Pancreas (tissue), 10 donors: ENCODE data around the gene RIN3. TPM values are rescaled to one million over a fixed set of nuclear protein-coding genes. Genes with fewer than 3 reads are reported as not detected.

Source experiments
- ATAC-seq, 4 donors: fragments of 200-7000 bp; cut with Tn5 transposase; one replicate each; pipeline versions ENCODE4 v1.8.0 to v1.9.1; 2020; ENCODE audit warnings: mild to moderate bottlenecking in 4 of 4, moderate library complexity in 4 of 4
- DNase-seq, 6 donors: peaks; one replicate each; pipeline ENCODE4 v3.0.0-alpha.2; 2020
- FAIRE-seq: peaks from 2 replicates; lab custom pipeline; 2012; peaks lifted over from hg19 to GRCh38; lab: Jason Lieb, UNC
- H3K27ac ChIP-seq, 4 donors: fragments of 200-600 bp; sonication (generic); 1 replicate in 3 of 4; 2 replicates in 1 of 4; pipeline versions ENCODE4 v1.5.0 to v1.8.0; 2020
- H3K27me3 ChIP-seq, 4 donors: fragments of 200-600 bp; one replicate each; pipeline ENCODE4 v1.8.0; 2021
- H3K36me3 ChIP-seq, 3 donors: fragments of 200-600 bp; sonication (generic) in 1 of 3; one replicate each; pipeline versions ENCODE4 v1.5.0 to v1.8.0; 2020 to 2021
- H3K4me1 ChIP-seq, 3 donors: fragments of 200-600 bp; one replicate each; pipeline ENCODE4 v1.8.0; 2021
- H3K4me3 ChIP-seq, 4 donors: fragments of 200-600 bp; sonication (generic) in 2 of 4; one replicate each; pipeline versions ENCODE4 v1.5.0 to v1.8.0; 2020 to 2021
- H3K9me3 ChIP-seq, 4 donors: fragments of 200-600 bp; one replicate each; pipeline ENCODE4 v1.8.0; 2021
- WGBS, 2 donors: extraction: QIAGEN DNeasy Blood & Tissue Kit; methylation state at CpG; one replicate each; pipeline ENCODE4 v1.1.7; 2013; 5-methylcytosine and 5-hydroxymethylcytosine counted together
- intact Hi-C, 3 donors: fragments of 100-400 bp; cut with DNase I; formaldehyde crosslinking; loops; one replicate each; pipeline versions ENCODE4 v1.11.1 to v1.14.2; 2022
- polyA plus RNA-seq, 2 donors: library from polyadenylated mRNA; stranded (reverse); fragments of 200-250 nt; gene quantifications; one replicate each; pipeline ENCODE4 v1.2.3, GENCODE V29; 2013
- total RNA-seq, 6 donors: library from RNA; stranded (reverse); fragmentation: NEBNext Ultra II Directional in 4 of 6; extraction: Animal tissue kit (Norgen Biotek cat#: 25700) in 4 of 6; gene quantifications; one replicate each; pipeline versions ENCODE4 v1.2.1 to v1.2.4, GENCODE V29; 2021 to 2023
- TF ChIP-seq, protein P1 (sequence below), 4 donors: fragments of 200-600 bp; sonication (generic) in 3 of 4; IDR thresholded peaks; one replicate each; pipeline versions ENCODE4 v1.5.0 to v1.8.0; 2021; ENCODE audit warnings: antibody characterized with exemption in 4 of 4
- donor health status: healthy with polysubstance abuse.
- donor health status: DM: no; HTN: no; CAD: no; lungs with moderate emphysema.
- donor health status: DM: no; HTN: no; CAD: no.
- donor health status: control.
- donor health status: control.
- donor health status: Bipolar disorder and iron deficiency.
- donor health status: DM: yes; HTN: yes; CAD: no.
- donor health status: DM: no; HTN: no; CAD: no.
- donor health status: DM: no; HTN: no; CAD: no.
- donor health status: DM: yes; HTN: yes; CAD: no.

The RIN3 gene
- total and polyA plus RNA-seq, 8 donors = 1.1 to 9.0 (median 2.3) TPM

DNA sequence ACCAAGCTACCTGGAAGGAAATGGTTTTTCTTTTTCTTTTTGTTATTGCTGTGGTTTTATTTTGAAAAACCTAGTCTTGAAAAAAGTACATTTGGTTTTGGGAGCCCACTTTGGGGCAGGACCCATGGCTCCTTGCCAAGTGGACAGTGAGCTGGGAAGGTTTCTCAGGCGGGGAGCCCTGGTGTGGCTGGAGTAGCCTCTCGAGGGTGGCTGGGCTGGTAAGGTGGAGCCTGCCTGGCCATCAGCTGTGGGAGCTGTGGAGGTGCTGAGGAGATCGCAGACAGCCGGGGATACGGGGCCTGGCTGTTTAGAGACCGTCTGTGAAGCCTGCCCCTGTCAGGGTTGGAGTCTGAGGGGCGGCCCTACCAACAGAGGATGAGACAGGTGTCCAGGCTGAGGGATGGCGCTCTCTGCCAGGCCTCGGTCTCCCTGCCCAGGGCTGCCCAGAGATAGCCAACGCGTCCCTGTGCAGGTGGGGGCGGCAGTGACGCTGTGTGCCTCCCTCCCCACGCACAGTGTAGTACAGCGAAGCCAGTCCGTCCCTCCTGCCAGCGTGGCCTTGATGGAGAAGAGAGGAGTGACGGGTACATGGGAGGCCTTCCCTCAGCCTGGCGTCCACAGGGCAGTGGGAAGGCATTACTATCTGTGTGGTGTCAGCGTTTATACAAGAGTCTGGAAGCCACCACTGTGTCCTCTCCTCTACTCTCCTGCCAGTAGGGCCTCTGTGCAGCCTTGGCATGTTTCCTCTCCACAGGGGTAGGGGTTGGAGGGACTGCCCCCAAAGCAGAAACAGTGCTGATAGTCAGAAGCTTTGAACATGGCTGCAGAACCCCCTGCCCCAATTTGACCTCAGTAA is 5.9 kb downstream of the RIN3 start:
- 71 to 83% methylated on average over 20 of the region's 20 CpGs for WGBS, 2 donors
- ATAC-seq = no peak
- intact Hi-C loops = no loop called here

DNA sequence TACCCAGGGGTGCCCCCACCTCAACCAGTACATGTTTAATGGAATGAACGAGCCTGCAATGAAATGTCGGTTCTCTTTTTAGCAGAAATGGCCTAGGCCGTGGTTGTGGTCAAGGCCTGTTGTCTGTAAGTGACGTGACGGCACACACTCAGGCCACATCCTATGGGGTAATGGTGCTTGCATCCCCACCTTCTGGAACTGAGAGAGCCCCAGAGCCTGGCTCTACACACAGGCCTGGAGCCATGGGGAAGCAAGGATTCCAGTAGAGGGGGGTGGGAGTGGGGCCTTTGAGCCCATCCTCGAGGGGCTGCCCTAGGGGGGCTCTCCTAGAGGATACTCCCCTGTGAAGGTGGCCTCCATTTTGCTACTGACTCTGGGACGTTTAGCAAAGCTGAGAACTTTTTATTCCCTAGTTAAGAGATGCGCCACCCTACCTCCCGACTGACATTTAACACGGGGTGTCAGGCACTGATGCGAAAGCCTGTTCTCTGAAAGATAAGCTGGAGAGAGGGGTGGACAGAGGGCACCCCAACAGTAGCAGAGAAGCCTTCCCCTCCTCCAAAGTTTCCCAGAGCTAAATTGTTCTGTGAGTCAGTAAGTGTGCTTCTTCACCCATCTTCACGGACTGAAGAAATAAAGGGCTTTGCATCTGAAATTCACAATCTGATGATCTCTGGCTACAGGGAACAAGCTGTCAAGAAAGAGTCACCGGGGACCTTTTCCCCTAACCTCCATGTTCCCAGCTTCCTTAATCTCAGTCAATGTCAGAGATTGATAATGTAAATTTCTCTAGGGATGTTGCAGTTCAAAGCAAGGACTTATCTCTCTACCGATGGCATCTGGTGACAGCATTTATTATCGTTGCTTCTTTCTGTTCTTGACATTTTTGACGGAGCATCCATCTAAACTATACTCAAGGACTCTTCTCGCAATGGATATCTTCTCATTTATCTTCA is 6.8 kb downstream of the RIN3 start:
- Histone ChIP-seq H3K27ac (no peak overlapping the region), H3K9me3 (no peaks in the 10 kb centered on the region), H3K36me3 (no peaks in the 10 kb centered on the region), H3K4me3 (no peak overlapping the region), H3K4me1 (no peaks in the 10 kb centered on the region), H3K27me3 (no peaks in the 10 kb centered on the region)
- TF ChIP-seq, protein P1, sequence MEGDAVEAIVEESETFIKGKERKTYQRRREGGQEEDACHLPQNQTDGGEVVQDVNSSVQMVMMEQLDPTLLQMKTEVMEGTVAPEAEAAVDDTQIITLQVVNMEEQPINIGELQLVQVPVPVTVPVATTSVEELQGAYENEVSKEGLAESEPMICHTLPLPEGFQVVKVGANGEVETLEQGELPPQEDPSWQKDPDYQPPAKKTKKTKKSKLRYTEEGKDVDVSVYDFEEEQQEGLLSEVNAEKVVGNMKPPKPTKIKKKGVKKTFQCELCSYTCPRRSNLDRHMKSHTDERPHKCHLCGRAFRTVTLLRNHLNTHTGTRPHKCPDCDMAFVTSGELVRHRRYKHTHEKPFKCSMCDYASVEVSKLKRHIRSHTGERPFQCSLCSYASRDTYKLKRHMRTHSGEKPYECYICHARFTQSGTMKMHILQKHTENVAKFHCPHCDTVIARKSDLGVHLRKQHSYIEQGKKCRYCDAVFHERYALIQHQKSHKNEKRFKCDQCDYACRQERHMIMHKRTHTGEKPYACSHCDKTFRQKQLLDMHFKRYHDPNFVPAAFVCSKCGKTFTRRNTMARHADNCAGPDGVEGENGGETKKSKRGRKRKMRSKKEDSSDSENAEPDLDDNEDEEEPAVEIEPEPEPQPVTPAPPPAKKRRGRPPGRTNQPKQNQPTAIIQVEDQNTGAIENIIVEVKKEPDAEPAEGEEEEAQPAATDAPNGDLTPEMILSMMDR (IDR thresholded peaks at IDR 0.05) = no peak
- FAIRE-seq (no peak), ATAC-seq (peak in 2 of 4 donors; percentile 32 to 48), DNase-seq (no peak)
- 68 to 80% methylated on average over 16 to 17 of the region's 17 CpGs for WGBS, 2 donors
- intact Hi-C loops = no loop called here

More for the DNA sequence above, 5.9 kb downstream of the RIN3 start:
- H3K27me3 ChIP-seq = no peaks in the 10 kb centered on the region
- FAIRE-seq (no peak), DNase-seq (no peak)
- H3K36me3 ChIP-seq = no peaks in the 10 kb centered on the region
- H3K4me1 ChIP-seq = no peaks in the 10 kb centered on the region
- TF ChIP-seq, protein P1 (IDR thresholded peaks at IDR 0.05) = no peak
- no peak overlapping the region for H3K27ac ChIP-seq
- no peak overlapping the region for H3K4me3 ChIP-seq
- H3K9me3 ChIP-seq = no peaks in the 10 kb centered on the region

DNA sequence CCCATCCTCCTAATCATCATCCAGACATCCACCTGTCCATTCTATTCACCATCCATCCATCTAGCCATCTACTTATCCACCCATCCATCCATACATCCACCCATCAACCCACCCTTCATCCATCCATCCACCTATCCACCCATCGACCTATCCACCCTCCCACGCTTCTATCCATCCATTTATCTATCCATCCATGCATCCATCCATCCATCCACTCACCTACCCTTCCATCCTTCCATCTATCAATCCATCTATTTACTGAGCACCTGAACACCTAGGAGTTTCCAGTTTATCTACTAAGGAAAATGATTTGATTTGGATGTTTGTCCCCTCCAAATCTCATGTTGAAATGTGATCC is 7.5 kb downstream of the RIN3 start:
- Histone ChIP-seq H3K27me3 (no peaks in the 10 kb centered on the region), H3K27ac (no peak overlapping the region), H3K36me3 (no peaks in the 10 kb centered on the region), H3K4me1 (no peaks in the 10 kb centered on the region), H3K9me3 (no peaks in the 10 kb centered on the region), H3K4me3 (no peak overlapping the region)
- FAIRE-seq (no peak), DNase-seq (no peak), ATAC-seq (no peak)
- WGBS, 2 donors = 48 to 81% methylated on average over 2 of the region's 2 CpGs
- intact Hi-C loops = no loop called here
- TF ChIP-seq, protein P1 (IDR thresholded peaks at IDR 0.05) = no peak

DNA sequence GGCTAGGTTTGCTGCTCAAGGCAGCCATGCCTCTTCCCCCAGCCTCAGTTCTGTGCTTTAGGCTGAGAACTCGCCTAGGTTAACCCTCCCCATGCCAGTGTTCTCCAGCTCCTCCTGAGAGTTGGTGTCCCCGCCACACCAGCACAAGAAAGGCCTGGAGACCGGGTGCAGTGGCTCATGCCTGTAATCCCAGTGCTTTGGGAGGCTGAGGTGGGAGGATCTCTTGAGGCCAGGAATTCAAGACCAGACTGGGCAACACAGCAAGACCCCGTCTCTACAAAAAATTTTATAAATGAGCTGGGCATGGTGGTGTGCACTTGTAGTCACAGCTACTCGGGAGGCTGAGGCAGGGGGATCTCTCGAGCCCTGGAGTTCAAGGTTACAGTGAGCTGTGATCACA is 10.2 kb downstream of the RIN3 start:
- Histone ChIP-seq H3K27me3 (no peaks in the 10 kb centered on the region), H3K27ac (no peak overlapping the region), H3K9me3 (no peaks in the 10 kb centered on the region), H3K36me3 (no peaks in the 10 kb centered on the region), H3K4me1 (no peaks in the 10 kb centered on the region), H3K4me3 (no peak overlapping the region)
- TF ChIP-seq, protein P1 (IDR thresholded peaks at IDR 0.05) = no peak
- ATAC-seq = no peak
- FAIRE-seq = no peak
- no peak for DNase-seq
- intact Hi-C loops = no loop called here
- WGBS, 2 donors = 77 to 79% methylated on average over 6 of the region's 6 CpGs
